NCI-H510A treated with DMSO at 0.1 percent for 48 hours (cell line): ENCODE measurements around the gene GTPBP2.
"Not testable (repeated sequence)": the region's sequence is repeated elsewhere in the genome, so short reads cannot be mapped to it uniquely, and the experiment has no call there.

Source experiments
- DNase-seq: peaks from one replicate; lab custom pipeline; 2025; lab: John Stamatoyannopoulos, UW

Gene GTPBP2, protein sequence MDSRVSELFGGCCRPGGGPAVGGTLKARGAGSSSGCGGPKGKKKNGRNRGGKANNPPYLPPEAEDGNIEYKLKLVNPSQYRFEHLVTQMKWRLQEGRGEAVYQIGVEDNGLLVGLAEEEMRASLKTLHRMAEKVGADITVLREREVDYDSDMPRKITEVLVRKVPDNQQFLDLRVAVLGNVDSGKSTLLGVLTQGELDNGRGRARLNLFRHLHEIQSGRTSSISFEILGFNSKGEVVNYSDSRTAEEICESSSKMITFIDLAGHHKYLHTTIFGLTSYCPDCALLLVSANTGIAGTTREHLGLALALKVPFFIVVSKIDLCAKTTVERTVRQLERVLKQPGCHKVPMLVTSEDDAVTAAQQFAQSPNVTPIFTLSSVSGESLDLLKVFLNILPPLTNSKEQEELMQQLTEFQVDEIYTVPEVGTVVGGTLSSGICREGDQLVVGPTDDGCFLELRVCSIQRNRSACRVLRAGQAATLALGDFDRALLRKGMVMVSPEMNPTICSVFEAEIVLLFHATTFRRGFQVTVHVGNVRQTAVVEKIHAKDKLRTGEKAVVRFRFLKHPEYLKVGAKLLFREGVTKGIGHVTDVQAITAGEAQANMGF

DNA sequence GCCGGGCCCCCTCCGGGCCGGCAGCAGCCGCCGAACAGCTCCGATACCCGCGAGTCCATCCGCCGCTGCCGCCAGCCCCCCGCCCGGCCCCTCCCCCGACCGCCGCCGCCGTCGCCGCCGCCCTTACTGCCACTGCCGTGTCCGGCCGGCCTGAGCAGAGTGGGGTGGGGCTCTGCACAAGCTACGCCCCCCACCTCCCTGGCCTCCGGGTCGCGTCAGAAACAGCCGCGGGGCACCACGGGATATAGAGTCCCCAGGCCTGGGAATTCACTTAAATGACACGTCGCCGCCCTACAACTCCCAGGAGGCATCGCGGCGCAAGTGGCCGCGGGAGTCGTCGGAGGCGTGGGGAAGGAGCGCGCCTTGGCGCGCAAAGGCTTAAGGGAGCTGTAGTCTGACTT lies at the start of gene GTPBP2:
GTPBP2 (minus strand) TSS at position 161 of the 401 bp plus-strand sequence; CDS start at position 59, 102 bp downstream.
- peak; percentile 98 for DNase-seq

DNA sequence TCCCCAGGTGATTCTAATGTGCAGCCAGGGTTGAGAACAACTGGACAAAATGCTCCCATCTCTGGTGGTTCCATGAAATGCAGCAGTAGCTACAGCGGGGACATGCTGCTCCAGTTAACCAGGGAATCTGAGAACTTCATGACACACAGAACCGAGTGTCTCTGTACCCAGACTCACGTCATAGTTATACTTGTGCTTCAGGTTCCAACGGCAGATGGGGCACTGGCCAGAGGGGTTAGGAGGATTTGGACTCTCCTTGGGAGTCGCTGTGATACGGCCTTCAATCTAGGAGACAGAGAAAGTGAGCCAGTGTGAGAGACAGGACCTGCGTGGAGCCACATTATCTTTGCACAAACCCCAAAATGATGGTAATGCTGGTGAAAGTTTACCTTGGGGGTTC lies 49.3 kb upstream of the GTPBP2 start:
- DNase-seq = no peak

DNA sequence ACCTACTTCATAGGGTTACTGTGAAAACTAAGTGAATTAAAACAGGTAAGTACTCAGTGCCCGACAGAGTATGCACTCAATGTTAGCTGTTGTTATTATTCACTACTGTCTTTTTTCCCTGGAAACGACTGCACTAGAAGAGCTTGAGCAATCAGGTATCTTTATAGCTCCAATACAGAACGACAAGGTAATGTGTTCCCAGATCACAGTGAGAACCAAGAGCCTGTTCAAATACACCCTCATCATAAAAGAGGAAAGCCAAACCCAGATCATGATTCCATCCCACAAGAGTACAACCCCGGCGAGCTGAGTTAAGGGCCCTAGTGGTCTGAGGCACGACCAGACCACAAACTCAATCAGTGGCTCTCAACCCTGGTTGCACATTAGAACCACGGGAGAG lies 48.7 kb upstream of the GTPBP2 start:
- no peak for DNase-seq

DNA sequence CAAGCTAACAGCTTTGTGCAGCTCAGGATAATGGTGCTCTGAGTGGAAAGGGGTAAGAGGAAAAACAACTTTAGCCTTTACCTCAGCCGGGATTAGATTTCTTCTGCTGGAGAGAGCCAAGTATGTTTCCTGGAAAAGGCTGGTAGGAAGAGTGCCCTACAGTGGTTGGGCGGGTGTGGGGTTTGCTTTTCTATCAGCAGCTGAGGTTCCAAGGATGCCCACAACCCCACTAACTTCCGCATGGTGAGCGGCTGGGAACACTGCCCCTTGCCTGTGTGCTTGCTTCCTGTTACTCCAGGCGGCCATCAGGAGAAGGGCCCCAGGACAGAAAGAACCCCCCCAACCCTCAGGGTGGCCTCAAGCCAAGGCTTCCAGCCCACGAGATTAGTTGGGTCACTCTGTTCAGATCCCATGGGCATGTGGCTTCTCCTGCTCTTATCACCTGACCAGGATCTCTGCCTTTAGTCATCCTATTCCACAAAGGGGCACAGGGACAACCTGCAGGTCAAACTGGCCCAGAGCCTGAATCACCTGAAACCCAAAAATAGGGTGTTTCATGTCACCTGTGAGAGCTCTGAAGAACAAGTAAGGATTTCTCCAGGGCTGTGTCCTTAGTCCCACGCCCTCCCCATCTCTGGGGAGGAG lies 48.0 kb upstream of the GTPBP2 start:
- DNase-seq = no peak

DNA sequence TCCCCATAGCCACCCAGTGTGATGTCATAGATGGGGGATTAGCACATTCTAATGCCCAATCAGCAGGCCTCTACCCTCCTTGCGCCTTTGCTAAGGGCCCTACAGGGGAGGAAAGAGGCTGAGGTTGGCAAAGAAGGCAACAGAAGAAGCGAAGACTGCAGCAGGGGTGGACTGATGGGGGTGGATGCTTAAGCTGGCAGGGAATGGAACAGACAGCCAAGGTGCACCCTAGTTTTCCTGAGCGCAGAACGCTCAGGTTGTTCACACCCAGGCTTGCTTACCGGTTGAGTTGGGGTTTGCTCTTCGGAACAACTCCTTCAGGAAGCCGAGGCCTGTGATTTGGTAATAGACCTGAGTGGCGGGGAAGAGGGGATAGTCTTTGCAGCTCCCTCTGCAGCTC lies 45.9 kb upstream of the GTPBP2 start:
- DNase-seq = no peak

DNA sequence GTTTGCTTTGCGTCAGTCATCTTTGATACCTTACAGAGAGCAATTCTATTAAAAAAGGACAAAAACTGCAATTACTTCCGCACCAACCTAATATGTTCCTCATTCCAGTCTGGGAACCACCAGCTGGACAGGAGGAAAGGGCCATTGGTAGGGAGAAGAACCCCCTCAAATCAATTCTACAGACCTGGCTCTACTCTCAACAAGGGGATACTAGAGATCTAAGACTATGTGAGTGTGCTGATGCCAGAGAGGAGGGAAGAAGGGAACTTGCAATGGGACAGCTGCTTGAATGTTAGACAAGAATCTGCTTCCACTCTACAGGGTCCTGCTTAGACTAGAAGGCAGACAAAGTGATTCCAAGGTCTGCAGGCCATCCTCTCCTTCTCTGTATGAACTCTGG lies 45.2 kb upstream of the GTPBP2 start:
- no peak for DNase-seq

DNA sequence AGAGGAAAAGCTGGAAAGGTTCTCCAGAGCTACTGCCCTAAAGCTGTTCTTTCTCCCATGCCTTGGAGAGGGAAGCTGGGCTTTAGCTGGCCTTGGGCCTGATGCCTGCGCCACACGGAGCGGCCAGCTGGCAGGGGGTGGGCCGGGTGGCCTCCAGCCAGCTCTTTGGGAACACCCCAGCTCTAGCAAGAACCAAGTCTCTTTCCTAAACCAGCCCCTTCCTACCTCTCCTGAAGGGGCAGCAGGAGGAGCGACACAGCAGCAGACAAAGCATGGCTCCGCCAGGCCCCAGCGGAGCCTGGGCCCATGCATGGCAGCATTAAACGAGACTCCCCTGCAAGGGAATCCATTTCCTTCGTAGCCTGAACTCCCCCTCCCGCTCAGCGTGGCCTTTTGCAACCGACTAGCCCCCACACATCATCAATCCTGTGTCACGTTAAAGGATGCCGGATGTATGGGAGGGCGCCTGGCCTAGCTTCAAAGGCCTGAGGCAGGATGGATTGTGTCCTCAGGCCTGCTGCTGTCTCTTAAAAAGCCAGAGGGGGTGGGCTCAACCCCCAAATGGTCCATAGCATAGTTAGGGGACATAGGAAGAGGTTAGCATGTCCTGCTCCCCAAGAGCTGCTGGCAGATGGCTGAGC lies 44.5 kb upstream of the GTPBP2 start:
- DNase-seq = no peak

DNA sequence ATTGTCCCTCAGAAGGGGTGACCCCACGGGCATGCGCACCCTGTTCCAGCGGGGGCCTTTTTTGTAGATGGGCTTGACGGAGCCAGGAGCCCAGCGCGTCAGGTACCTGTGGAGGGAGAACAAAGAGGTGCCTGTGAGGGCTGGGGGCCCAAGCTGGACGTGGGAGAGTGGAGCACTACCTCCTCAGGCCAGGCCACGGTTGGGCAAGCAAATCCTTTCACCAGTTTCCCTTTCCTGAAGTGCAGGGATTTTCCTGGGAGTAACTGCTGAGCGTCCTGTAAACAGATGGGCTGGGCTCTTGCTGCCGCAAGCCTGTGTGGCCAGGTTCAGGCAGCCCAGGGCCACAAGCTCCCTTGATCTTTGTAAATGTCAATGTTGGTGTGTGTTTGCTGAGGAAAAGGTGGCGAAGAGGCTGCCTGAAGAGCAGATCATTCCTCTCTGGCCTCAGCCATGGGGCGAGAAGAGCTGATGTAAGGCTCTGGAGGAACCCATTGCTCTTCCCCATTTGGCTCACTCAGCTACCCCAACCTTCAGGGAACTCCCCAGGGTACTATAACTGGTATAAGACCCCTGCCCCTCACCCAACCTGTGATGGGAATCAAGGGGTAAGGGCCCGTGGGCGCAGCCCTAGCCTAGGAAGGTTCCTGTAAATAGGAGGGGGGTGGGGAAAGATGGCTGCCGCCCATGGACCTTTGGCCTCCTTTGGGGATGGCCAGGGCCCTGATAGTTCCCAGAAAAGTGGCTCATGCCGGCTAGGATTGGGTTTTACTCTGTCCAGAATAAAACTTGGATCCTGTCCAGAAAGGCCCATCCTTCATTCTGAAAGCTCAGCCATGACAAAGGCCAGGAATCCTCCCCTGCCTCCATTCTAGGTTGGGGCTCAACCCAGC lies 43.0 kb upstream of the GTPBP2 start:
- DNase-seq = no peak

DNA sequence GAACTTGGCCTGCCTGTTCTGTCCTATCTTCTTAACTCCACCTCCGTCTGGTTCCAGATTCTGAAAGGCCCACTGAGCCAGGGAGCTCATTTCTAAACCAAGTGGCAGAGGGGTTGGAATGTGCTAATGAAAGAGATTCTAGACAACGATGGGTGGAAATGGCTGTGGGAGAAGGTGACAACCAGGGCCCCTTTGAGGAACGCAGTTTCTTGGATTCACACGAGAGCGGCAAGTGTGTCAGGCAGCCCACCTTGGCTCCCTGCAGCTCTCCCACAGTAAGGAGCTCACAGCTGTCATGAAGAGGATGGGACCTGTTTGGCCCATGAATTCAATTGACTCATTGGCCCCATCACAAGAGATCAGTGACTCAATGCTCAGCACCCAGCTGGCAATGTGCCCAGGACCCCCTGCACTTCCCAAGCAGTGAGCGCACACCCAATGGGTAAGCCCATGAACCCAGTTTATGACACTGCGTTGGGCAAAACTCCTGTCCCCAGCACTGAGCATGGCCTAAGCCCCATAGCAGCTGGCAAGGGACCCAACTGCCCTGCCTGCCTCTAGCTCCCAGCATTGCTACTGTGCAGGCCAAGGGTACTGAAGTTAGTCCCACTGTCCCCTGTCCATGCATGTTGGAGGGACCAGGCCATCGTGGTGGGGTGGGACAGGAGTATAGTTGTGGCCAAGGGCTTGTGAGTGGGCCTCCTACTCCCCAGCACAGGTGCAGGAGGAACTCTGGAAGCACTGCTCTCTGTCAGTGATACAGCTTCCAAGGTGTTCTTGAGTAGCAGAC lies 42.1 kb upstream of the GTPBP2 start:
- DNase-seq = no peak

DNA sequence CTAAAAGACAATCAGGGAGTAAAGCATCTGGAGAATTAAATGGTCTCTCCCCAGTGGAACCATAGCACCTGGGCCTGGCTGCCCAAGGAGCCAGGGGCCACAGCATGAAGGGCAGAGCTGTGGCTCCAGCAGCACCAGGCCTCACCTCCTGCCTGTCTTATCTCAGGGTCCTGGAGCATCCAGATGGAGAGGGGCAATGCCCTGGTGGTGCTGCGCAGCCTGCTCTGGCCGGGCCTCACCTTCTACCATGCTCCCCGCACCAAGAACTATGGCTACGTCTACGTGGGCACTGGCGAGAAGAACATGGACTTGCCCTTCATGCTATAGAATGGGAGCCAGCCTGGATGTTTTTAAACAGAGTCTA lies 41.5 kb upstream of the GTPBP2 start:
- no peak for DNase-seq

DNA sequence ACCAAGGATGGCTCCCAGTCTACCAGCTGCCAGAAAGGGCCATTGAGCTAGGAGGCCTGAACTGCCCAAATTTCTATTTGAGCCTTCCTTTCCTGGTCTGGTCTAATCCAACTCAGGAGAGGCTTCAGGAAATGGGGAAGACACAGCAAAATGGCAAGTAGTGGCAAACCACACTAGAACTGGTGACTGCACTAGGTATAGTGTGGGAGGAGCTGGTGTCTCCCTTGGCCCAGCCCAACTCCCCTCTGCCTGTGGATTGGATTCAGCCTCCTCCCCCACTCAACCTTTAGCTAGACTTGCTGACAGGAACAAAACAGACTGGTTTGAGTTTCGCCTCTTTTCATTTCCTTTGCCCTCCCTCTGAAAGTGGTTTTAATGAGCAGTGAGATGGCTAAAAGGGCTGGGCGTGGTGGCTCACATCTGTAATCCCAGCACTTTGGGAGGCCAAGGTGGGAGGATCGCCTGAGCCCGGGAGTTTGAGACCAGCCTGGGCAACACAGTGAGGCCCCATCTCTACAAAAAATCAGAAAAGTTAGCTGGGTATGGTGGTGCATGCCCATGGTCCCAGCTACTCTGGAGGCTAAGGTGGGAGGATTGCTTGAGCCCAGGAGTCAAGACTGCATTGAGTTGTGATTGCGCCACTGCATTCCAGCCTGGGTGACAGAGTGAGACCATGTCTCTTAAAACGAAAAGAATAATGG lies 41.0 kb upstream of the GTPBP2 start:
- peak; percentile 57 for DNase-seq

DNA sequence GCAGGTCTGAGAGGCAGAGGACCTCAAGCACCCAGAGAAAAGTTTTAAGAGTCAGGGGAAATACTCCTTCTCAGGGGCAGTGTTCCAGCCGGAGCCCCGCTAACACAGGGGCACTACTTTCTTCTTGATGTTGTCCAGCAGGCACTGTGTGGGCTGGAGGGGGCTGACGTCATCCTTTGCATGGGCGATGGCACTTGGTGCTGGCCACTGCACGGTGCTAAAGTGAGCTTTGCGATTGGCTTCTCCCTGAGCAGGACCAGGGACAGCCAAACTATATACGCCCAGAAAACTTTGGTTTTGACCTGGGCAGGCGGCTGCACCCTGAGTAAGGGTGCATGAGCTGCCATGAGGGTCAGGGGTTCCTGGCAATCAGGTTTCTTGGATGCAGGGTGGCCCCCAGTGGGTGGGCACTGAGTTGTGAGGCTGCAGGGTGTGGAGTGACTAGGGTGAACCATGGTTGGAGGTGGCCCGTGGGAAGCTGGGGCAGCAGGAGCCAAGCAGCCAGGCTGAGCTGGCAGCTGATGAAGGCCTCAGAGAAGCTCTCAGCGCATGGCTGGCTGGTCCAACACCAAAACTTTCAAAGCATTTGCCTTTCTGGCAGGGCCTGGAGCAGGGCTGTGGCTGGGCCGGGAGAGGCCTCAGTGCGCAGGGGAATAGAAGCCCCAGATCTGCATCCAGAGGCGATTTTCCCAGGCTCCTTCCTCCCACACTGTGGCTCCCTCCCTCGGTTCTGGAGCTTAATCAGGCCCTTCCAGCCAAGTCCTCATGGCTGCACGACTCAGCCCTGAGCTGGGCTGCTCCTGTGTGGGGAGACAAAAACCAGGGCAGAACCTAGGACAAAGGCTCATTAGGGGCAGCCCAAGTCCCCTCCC lies 40.2 kb upstream of the GTPBP2 start:
- no peak for DNase-seq

DNA sequence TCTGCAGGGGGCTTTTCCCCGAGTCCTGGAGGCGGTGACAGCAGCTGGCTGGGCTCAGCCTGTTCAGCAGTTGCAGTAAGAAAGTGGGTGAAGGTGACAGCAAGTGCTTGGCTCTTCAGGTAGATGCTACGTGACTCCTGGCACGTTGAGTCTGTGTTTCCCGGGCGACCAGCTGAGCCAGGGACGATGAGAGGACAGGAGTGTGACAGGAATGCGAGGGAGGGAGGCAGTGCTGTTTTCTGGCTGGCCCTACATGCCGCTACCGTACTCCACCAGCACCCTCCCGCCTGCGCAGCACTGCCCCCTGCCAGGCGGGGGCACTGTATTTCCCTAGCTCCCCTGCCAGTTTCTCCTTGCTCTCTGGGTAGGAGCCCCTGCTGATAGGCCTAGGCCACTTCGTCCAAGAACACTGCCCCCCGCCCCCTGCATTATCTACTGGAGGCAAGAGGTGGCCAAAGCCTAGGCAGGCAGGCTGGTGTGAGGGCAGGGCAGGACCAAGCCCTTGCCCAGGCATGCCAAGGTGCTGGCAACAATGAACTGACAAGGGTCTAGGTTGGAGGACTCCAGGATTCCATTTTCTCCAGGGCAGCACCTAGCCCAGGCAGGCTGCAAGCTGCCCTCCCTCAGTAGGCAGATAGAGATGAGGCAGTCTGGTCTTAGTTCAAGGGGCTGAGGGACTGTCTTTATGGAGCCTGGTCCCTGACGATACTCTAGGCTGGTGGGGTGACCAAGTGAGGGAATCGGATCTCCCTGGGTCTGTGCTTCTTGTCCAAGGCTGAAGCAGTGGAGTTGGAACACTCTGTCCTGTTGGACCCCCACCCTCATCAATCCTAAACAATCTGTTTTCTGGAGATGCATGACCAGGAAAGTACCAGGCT lies 39.3 kb upstream of the GTPBP2 start:
- peak; percentile 94 for DNase-seq

DNA sequence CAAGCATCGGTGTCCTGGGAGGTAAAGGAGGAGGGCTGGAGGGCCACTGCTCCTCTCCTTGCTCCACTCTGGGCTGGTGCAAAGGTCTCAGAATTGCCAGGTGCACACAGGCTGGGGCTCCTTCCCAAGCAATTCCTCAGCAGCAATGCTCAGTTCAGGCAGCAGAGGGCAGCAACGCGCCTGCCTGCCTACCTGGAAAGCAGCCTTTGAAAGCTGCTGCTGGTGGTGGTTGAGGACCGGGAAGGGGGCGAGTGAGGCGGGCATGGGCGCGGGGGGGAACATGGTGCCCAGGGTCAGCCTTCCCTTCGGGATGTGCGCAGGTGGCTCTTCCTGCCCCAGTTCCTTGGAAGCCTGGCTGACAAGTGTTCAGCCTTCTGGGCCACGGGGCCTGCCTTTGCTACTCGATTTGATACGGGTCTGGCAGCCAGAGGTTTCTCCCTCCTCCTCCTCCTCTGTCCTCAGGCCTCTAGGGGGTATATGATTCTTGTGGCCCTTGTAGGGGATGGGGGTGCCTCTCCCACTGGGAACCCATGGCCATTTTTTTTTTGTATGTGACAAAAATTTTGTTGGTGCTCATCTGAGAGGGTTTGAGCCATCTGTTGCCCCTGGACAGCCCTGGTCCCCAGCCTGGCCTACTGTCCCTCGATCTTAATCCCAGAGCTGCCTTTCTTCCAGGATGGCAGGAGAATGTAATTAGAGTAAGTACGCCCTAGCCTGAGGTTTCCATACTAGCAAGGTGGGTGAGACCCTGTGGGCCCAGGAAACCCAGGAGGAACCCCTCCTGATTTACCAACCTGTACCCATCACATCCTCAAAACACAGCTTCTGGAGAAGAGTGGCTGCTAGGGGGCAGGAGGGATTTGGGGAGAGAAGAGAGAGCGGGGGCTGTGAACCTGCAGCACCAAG lies 38.4 kb upstream of the GTPBP2 start:
- DNase-seq = peak; percentile 79

DNA sequence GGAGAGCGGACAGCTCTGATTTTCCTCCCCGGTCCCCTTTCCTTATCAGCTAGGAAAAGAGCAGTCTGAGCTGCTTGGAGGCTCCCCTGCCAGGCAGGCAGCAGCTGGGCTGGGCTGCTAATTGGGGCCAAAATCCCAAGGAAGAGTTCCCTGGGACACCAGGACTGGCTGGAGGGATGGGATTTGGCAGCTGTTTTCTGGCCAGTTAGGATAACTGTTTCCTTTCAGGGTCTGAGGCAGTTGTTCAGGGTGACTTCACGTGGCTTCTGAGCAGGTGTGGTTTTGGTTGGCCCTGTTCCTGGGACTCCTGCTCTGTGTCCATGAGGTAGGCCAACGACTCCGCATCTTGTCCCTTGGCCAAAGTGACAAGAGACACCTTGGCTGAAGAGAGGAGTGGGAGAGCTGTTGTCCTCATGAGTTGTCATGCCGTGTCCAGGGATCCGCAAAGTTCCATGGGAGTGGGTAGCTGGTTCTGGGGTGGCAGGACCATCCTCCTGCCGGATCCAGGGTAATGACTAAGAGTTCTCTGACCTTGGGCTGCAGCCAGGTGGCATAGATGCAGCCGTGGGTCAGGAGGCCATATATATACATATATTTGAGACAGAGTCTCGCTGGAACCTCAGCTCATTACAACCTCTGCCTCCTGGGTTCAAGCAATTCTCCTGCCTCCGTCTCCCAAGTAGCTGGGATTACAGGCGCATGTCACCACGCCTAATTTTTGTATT lies 37.3 kb upstream of the GTPBP2 start:
- DNase-seq = no peak

DNA sequence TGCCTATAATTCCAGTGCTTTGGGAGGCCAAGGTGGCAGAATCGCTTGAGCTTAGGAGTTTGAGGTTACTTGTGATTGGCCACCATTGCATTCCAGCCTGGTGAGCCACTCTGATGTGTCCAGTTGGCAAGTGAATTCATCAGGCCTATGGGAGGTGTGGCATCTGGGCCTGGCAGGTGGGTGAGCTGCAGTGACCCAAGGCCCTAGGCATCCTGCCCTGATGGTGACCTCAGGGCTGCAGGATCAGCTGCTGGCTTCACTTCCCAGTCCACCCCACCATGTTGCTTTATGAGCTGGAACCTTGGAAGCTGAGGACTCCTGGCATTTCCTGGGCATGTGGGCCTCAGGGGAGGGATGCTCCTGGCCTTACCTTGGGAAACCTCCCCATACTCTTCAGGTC lies 36.3 kb upstream of the GTPBP2 start:
- no peak for DNase-seq

DNA sequence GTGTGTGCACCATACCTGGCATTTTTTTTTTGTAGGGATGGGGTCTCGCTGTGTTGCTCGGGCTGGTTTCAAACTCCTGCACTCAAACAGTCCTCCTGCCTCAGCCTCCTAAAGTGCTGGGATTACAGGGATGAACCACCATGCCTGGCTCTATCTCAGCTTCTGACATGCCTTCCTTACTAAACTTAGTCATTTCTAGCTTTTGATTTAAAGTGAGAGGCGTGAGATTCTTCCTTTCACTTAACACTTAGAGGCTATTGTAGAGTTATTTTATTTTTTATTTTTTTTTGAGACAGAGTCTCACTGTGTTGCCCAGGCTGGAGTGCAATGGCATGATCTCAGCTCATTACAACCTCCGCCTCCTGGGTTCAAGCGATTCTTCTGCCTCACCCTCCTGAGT lies 33.9 kb upstream of the GTPBP2 start:
- not testable (repeated sequence) for DNase-seq
